GM04503 (cell line): ENCODE results near the gene ZIC5.
"Not testable (repeated sequence)": the region's sequence is repeated elsewhere in the genome, so short reads cannot be mapped to it uniquely, and the experiment has no call there.

Experiments used
- DNase-seq: peaks from one replicate; pipeline ENCODE4 v3.0.0-alpha.2; 2012; ENCODE audit warnings: low read depth

Gene ZIC5

GRCh38 chr13:99959540-99960230 lies 11.9 kb downstream of the ZIC5 start:
- DNase-seq = no peak

GRCh38 chr13:99959127-99959539 lies 12.4 kb downstream of the ZIC5 start:
- no peak for DNase-seq

GRCh38 chr13:99958406-99959126 lies 13.0 kb downstream of the ZIC5 start:
- DNase-seq = no peak

- no peak for DNase-seq
Observed at GRCh38 chr13:99956473-99957349, 14.9 kb downstream of the ZIC5 start.

- no peak for DNase-seq
Observed at GRCh38 chr13:99955747-99956472, 15.7 kb downstream of the ZIC5 start.

- DNase-seq = no peak
Observed at GRCh38 chr13:99955107-99955746, 16.3 kb downstream of the ZIC5 start.

- no peak for DNase-seq
Observed at GRCh38 chr13:99953138-99953755, 18.3 kb downstream of the ZIC5 start.

GRCh38 chr13:99951666-99952065 lies 19.9 kb downstream of the ZIC5 start:
- not testable (repeated sequence) for DNase-seq

GRCh38 chr13:99949679-99950413 lies 21.7 kb downstream of the ZIC5 start:
- no peak for DNase-seq

GRCh38 chr13:99948907-99949678 lies 22.5 kb downstream of the ZIC5 start:
- no peak for DNase-seq

- no peak for DNase-seq
Observed at GRCh38 chr13:99948411-99948810, 23.2 kb downstream of the ZIC5 start.

- no peak for DNase-seq
Observed at GRCh38 chr13:99947666-99948065, 23.9 kb downstream of the ZIC5 start.

GRCh38 chr13:99945515-99945914 lies 26.1 kb downstream of the ZIC5 start:
- not testable (repeated sequence) for DNase-seq

GRCh38 chr13:99944606-99945005 lies 27.0 kb downstream of the ZIC5 start:
- no peak for DNase-seq

GRCh38 chr13:99944102-99944501 lies 27.5 kb downstream of the ZIC5 start:
- DNase-seq = no peak

GRCh38 chr13:99941911-99942310 lies 29.7 kb downstream of the ZIC5 start:
- DNase-seq = no peak

GRCh38 chr13:99941086-99941485 lies 30.5 kb downstream of the ZIC5 start:
- DNase-seq = no peak

GRCh38 chr13:99938635-99939034 lies 32.9 kb downstream of the ZIC5 start:
- no peak for DNase-seq

- no peak for DNase-seq
Observed at GRCh38 chr13:99935772-99936171, 35.8 kb downstream of the ZIC5 start.

GRCh38 chr13:99932912-99933311 lies 38.7 kb downstream of the ZIC5 start:
- DNase-seq = no peak
